Measurements from ENCODE around the gene FYCO1. TPM values are rescaled to one million over a fixed set of nuclear protein-coding genes. Genes with fewer than 3 reads are reported as not detected.

The FYCO1 gene
- total and polyA plus RNA-seq, 2 of the 13 experiments (the other 11 are each of a cell fraction or from before 2014, with no cell fraction given), result 2.7 to 4.2 TPM

DNA sequence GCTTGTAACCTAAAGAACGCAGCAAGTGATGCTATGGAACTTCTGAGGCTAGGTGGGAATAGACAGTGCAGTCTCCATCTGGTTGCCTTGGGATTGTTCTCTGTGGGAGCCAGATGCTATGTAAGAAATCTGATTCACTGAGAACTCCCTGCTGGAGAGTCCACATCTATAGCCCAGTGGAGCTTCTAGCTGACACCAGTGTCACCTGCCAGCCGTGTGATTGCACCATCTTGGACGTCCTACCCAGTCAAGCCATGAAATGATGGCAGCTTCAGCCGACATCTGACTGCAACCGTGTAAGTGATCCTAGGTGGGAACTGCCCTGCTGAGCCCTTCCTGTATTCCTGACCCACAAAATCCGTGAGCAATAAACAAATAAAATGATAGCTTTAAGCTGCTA is 12.4 kb upstream of the FYCO1 start:
- ATAC-seq (no peak), FAIRE-seq (no peak), DNase-seq (ENCODE audit: low spot score) (no peak)
- H3K9me3 ChIP-seq (ENCODE audit: low read length), result no peaks in the 10 kb centered on the region
- H3K4me1 ChIP-seq (ENCODE audit: insufficient read depth, low read length), result no peaks in the 10 kb centered on the region
- H3K27ac ChIP-seq (ENCODE audit: extremely low read length, insufficient read depth, low read length), result no peak overlapping the region
- POLR2A ChIA-PET, result no interaction called here
- H3K27me3 ChIP-seq (ENCODE audit: control insufficient read depth in 1 of 2, insufficient read depth in 2 of 2, low read length in 2 of 2), result no peaks in the 10 kb centered on the region; a peak in 2 of 5 replicates
- no peak overlapping the region for H3K9ac ChIP-seq (ENCODE audit: insufficient read depth, low read depth, low read length)
- no TSS peak for BruUV-seq (replicated peaks)
- no peak overlapping the region for H2AFZ ChIP-seq (ENCODE audit: low read length)
- no peak overlapping the region for H3K4me2 ChIP-seq (ENCODE audit: low read depth, low read length)
- no peaks in the 10 kb centered on the region for H3K79me2 ChIP-seq (ENCODE audit: insufficient read depth, low read length)
- in situ Hi-C loops (cut with HindIII; ENCODE audit: extremely low pct_ligation_motif_present, low pct_unique_long_range_greater_than_20kb) (no loop called here), intact Hi-C loops (cut with micrococcal nuclease; ENCODE audit: unreplicated experiment) (no loop called here)
- WGBS (ENCODE audit: low lambda C conversion rate), result 43% methylated on average over 5 of the region's 6 CpGs
- no peaks in the 10 kb centered on the region for H3K36me3 ChIP-seq (replicated peaks in 1 of 2; ENCODE audit: control insufficient read depth in 1 of 2, insufficient read depth in 2 of 2, low read length in 2 of 2)
- CTCF ChIA-PET (ENCODE audit: low intra/inter-chr PET ratio, low total read pairs), result no interaction called here
- TF ChIP-seq, protein P1, sequence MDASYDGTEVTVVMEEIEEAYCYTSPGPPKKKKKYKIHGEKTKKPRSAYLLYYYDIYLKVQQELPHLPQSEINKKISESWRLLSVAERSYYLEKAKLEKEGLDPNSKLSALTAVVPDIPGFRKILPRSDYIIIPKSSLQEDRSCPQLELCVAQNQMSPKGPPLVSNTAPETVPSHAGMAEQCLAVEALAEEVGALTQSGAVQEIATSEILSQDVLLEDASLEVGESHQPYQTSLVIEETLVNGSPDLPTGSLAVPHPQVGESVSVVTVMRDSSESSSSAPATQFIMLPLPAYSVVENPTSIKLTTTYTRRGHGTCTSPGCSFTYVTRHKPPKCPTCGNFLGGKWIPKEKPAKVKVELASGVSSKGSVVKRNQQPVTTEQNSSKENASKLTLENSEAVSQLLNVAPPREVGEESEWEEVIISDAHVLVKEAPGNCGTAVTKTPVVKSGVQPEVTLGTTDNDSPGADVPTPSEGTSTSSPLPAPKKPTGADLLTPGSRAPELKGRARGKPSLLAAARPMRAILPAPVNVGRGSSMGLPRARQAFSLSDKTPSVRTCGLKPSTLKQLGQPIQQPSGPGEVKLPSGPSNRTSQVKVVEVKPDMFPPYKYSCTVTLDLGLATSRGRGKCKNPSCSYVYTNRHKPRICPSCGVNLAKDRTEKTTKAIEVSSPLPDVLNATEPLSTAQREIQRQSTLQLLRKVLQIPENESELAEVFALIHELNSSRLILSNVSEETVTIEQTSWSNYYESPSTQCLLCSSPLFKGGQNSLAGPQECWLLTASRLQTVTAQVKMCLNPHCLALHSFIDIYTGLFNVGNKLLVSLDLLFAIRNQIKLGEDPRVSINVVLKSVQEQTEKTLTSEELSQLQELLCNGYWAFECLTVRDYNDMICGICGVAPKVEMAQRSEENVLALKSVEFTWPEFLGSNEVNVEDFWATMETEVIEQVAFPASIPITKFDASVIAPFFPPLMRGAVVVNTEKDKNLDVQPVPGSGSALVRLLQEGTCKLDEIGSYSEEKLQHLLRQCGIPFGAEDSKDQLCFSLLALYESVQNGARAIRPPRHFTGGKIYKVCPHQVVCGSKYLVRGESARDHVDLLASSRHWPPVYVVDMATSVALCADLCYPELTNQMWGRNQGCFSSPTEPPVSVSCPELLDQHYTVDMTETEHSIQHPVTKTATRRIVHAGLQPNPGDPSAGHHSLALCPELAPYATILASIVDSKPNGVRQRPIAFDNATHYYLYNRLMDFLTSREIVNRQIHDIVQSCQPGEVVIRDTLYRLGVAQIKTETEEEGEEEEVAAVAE (CRISPR knock-in tag; IDR thresholded peaks at IDR 0.05; ENCODE audit: borderline replicate concordance), result no peak
- no peaks in the 10 kb centered on the region for H4K20me1 ChIP-seq (ENCODE audit: insufficient read depth, low read length)
- no peak overlapping the region for H3K4me3 ChIP-seq (replicated peaks in 1 of 3; ENCODE audit: insufficient read depth in 1 of 3, low read depth in 2 of 3, low read length in 3 of 3)

DNA sequence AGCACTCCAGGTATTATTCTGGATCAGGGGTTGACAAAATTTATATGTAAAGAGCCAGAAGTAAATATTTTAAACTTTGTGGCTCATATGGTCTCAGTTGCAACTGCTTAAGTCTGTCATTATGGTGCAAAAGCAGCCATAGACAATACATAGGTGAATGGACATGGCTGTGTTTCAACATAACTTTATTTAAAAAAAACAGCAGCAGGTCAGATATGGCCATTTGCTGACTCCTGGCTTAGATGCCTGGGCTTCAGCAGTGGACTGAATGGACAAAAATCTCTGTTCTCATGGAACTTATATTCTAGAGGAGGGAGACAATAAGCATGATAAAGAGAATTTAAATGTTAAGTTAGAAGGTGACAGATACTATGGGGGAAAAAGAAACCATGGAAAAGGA is 11.7 kb upstream of the FYCO1 start:
- H3K36me3 ChIP-seq (replicated peaks in 1 of 2; ENCODE audit: control insufficient read depth in 1 of 2, insufficient read depth in 2 of 2, low read length in 2 of 2), result no peaks in the 10 kb centered on the region
- intact Hi-C loops (cut with micrococcal nuclease; ENCODE audit: unreplicated experiment), result no loop called here
- TF ChIP-seq MEIS2 (CRISPR knock-in tag; IDR thresholded peaks at IDR 0.05) (no peak), ZSCAN22 (CRISPR knock-in tag; IDR thresholded peaks at IDR 0.05) (no peak), ZZZ3 (CRISPR knock-in tag; IDR thresholded peaks at IDR 0.05; ENCODE audit: borderline replicate concordance) (no peak), SRSF1 (optimal IDR thresholded peaks at IDR 0.05; ENCODE audit: low read depth, low read length) (no peak), GATAD2A (CRISPR knock-in tag; IDR thresholded peaks at IDR 0.05) (no peak)
- TF ChIP-seq, protein P2, sequence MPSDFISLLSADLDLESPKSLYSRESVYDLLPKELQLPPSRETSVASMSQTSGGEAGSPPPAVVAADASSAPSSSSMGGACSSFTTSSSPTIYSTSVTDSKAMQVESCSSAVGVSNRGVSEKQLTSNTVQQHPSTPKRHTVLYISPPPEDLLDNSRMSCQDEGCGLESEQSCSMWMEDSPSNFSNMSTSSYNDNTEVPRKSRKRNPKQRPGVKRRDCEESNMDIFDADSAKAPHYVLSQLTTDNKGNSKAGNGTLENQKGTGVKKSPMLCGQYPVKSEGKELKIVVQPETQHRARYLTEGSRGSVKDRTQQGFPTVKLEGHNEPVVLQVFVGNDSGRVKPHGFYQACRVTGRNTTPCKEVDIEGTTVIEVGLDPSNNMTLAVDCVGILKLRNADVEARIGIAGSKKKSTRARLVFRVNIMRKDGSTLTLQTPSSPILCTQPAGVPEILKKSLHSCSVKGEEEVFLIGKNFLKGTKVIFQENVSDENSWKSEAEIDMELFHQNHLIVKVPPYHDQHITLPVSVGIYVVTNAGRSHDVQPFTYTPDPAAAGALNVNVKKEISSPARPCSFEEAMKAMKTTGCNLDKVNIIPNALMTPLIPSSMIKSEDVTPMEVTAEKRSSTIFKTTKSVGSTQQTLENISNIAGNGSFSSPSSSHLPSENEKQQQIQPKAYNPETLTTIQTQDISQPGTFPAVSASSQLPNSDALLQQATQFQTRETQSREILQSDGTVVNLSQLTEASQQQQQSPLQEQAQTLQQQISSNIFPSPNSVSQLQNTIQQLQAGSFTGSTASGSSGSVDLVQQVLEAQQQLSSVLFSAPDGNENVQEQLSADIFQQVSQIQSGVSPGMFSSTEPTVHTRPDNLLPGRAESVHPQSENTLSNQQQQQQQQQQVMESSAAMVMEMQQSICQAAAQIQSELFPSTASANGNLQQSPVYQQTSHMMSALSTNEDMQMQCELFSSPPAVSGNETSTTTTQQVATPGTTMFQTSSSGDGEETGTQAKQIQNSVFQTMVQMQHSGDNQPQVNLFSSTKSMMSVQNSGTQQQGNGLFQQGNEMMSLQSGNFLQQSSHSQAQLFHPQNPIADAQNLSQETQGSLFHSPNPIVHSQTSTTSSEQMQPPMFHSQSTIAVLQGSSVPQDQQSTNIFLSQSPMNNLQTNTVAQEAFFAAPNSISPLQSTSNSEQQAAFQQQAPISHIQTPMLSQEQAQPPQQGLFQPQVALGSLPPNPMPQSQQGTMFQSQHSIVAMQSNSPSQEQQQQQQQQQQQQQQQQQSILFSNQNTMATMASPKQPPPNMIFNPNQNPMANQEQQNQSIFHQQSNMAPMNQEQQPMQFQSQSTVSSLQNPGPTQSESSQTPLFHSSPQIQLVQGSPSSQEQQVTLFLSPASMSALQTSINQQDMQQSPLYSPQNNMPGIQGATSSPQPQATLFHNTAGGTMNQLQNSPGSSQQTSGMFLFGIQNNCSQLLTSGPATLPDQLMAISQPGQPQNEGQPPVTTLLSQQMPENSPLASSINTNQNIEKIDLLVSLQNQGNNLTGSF (CRISPR knock-in tag; IDR thresholded peaks at IDR 0.05), result no peak
- TF ChIP-seq, protein P3, sequence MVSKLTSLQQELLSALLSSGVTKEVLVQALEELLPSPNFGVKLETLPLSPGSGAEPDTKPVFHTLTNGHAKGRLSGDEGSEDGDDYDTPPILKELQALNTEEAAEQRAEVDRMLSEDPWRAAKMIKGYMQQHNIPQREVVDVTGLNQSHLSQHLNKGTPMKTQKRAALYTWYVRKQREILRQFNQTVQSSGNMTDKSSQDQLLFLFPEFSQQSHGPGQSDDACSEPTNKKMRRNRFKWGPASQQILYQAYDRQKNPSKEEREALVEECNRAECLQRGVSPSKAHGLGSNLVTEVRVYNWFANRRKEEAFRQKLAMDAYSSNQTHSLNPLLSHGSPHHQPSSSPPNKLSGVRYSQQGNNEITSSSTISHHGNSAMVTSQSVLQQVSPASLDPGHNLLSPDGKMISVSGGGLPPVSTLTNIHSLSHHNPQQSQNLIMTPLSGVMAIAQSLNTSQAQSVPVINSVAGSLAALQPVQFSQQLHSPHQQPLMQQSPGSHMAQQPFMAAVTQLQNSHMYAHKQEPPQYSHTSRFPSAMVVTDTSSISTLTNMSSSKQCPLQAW (CRISPR knock-in tag; IDR thresholded peaks at IDR 0.05), result no peak

More for the DNA sequence above, 11.7 kb upstream of the FYCO1 start:
- no TSS peak for BruUV-seq (replicated peaks)
- Histone ChIP-seq H3K27ac (ENCODE audit: extremely low read length, insufficient read depth, low read length) (no peak overlapping the region), H3K4me3 (replicated peaks in 1 of 3; ENCODE audit: insufficient read depth in 1 of 3, low read depth in 2 of 3, low read length in 3 of 3) (no peak overlapping the region), H2AFZ (ENCODE audit: low read length) (no peak overlapping the region), H3K4me1 (ENCODE audit: insufficient read depth, low read length) (no peaks in the 10 kb centered on the region), H3K27me3 (ENCODE audit: control insufficient read depth in 1 of 2, insufficient read depth in 2 of 2, low read length in 2 of 2) (no peaks in the 10 kb centered on the region; a peak in 2 of 5 replicates), H3K9me3 (ENCODE audit: low read length) (no peaks in the 10 kb centered on the region), H3K79me2 (ENCODE audit: insufficient read depth, low read length) (no peaks in the 10 kb centered on the region), H4K20me1 (ENCODE audit: insufficient read depth, low read length) (no peaks in the 10 kb centered on the region), H3K4me2 (ENCODE audit: low read depth, low read length) (no peak overlapping the region), H3K9ac (ENCODE audit: insufficient read depth, low read depth, low read length) (no peak overlapping the region)
- no peak for FAIRE-seq
- in situ Hi-C loops (cut with HindIII; ENCODE audit: extremely low pct_ligation_motif_present, low pct_unique_long_range_greater_than_20kb), result no loop called here
- ATAC-seq, result no peak
- no peak for DNase-seq (ENCODE audit: low spot score)
- ChIA-PET POLR2A (no interaction called here), CTCF (ENCODE audit: low intra/inter-chr PET ratio, low total read pairs) (no interaction called here)

Data from HepG2 (cell line).